Osteoblast (primary cell): ENCODE measurements around the gene PIMREG. TPM values are rescaled to one million over a fixed set of nuclear protein-coding genes. Genes with fewer than 3 reads are reported as not detected.

Source experiments
- DNase-seq: peaks from one replicate; pipeline ENCODE4 v3.0.0; 2011; ENCODE audit warnings: low spot score, mixed read lengths; ENCODE audit not compliant: insufficient read length; ENCODE audit errors: missing footprints
- H2AFZ ChIP-seq: 2 replicates; pipeline ENCODE4 v1.6.0; 2011; ENCODE audit warnings: mild to moderate bottlenecking, low read length
- H3K27ac ChIP-seq: 2 replicates; pipeline ENCODE4 v1.5.1; 2011; ENCODE audit warnings: mild to moderate bottlenecking, low read depth, low read length, moderate library complexity
- H3K27me3 ChIP-seq: 2 replicates; pipeline ENCODE4 v1.6.0; 2012; ENCODE audit warnings: mild to moderate bottlenecking, control low read depth, inconsistent platforms, low read length, moderate library complexity; ENCODE audit not compliant: insufficient read depth
- H3K36me3 ChIP-seq: 2 replicates; pipeline ENCODE4 v1.5.1; 2011; ENCODE audit warnings: mild to moderate bottlenecking, low read length, control low read depth, moderate library complexity; ENCODE audit not compliant: insufficient read depth
- H3K4me1 ChIP-seq: 2 replicates; pipeline ENCODE4 v1.5.1; 2011; ENCODE audit warnings: mild to moderate bottlenecking, low read length, control low read depth, moderate library complexity; ENCODE audit not compliant: insufficient read depth
- H3K4me2 ChIP-seq: 2 replicates; pipeline ENCODE4 v1.6.0; 2011; ENCODE audit warnings: mild to moderate bottlenecking, low read length; ENCODE audit not compliant: insufficient read depth
- H3K4me3 ChIP-seq: fragments of 200-600 bp; sonication (generic); 3 replicates; pipeline ENCODE4 v1.5.1; 2012; ENCODE audit warnings: mild to moderate bottlenecking, low read length, inconsistent platforms; ENCODE audit not compliant: insufficient read depth
- H3K79me2 ChIP-seq: 2 replicates; pipeline ENCODE4 v1.6.0; 2012; ENCODE audit warnings: mild to moderate bottlenecking, low read length, control low read depth, inconsistent platforms; ENCODE audit not compliant: insufficient read depth
- H3K9me3 ChIP-seq: 2 replicates; pipeline ENCODE4 v1.5.1; 2011; ENCODE audit warnings: low read depth, low read length, control low read depth
- H4K20me1 ChIP-seq: 2 replicates; pipeline ENCODE4 v1.6.0; 2012; ENCODE audit warnings: mild to moderate bottlenecking, low read length, control low read depth; ENCODE audit not compliant: insufficient read depth
- CTCF ChIP-seq: IDR thresholded peaks from 2 replicates; pipeline ENCODE4 v1.5.1; 2011; ENCODE audit warnings: mild to moderate bottlenecking, low read depth, low read length, moderate library complexity; ENCODE audit errors: extremely low read depth
- total RNA-seq: library from RNA; depleted of rRNA; stranded (reverse); fragments of >200 nt; gene quantifications from 2 replicates; pipeline ENCODE4 v1.2.3, GENCODE V29; 2012

The PIMREG gene
- total RNA-seq, 1 donor, result 5.1 TPM

- Histone ChIP-seq H3K4me3 (no peak overlapping the region), H3K4me1 (no peaks in the 10 kb centered on the region), H3K27me3 (no peaks in the 10 kb centered on the region), H3K9me3 (no peaks in the 10 kb centered on the region), H3K36me3 (no peaks in the 10 kb centered on the region), H2AFZ (no peak overlapping the region), H3K4me2 (no peak overlapping the region), H3K27ac (no peak overlapping the region), H4K20me1 (no peaks in the 10 kb centered on the region), H3K79me2 (no peaks in the 10 kb centered on the region)
- peak; percentile 19 for DNase-seq
- no peak for TF ChIP-seq CTCF
These were observed 21.1 kb downstream of the PIMREG start for GRCh38 chr17:6465206-6466003.

GRCh38 chr17:6467567-6467966, 23.3 kb downstream of the PIMREG start:
- DNase-seq, result peak; percentile 21
- Histone ChIP-seq H3K27ac (no peak overlapping the region), H3K9me3 (no peaks in the 10 kb centered on the region), H3K27me3 (no peaks in the 10 kb centered on the region), H3K4me2 (no peak overlapping the region), H2AFZ (no peak overlapping the region), H3K79me2 (no peaks in the 10 kb centered on the region), H4K20me1 (no peaks in the 10 kb centered on the region), H3K4me1 (peaks cover 11% of the 10 kb centered on the region), H3K4me3 (no peak overlapping the region), H3K36me3 (no peaks in the 10 kb centered on the region)
- no peak for TF ChIP-seq CTCF

GRCh38 chr17:6468051-6468790, 24.0 kb downstream of the PIMREG start:
- Histone ChIP-seq H3K79me2 (no peaks in the 10 kb centered on the region), H3K27me3 (no peaks in the 10 kb centered on the region), H2AFZ (no peak overlapping the region), H3K4me3 (no peak overlapping the region), H3K36me3 (no peaks in the 10 kb centered on the region), H3K27ac (no peak overlapping the region), H3K4me1 (peaks cover 11% of the 10 kb centered on the region), H4K20me1 (no peaks in the 10 kb centered on the region), H3K4me2 (no peak overlapping the region), H3K9me3 (no peaks in the 10 kb centered on the region)
- TF ChIP-seq CTCF, result no peak
- DNase-seq, result peak; percentile 44

- no peaks in the 10 kb centered on the region for H3K36me3 ChIP-seq
- peaks cover 11% of the 10 kb centered on the region for H3K4me1 ChIP-seq
- H3K4me2 ChIP-seq, result no peak overlapping the region
- H3K27ac ChIP-seq, result no peak overlapping the region
- DNase-seq, result peak; percentile 29
- H3K9me3 ChIP-seq, result no peaks in the 10 kb centered on the region
- no peak for TF ChIP-seq CTCF
- H4K20me1 ChIP-seq, result no peaks in the 10 kb centered on the region
- H2AFZ ChIP-seq, result no peak overlapping the region
- no peak overlapping the region for H3K4me3 ChIP-seq
- H3K27me3 ChIP-seq, result no peaks in the 10 kb centered on the region
- H3K79me2 ChIP-seq, result no peaks in the 10 kb centered on the region
These were observed 26.0 kb downstream of the PIMREG start for GRCh38 chr17:6470146-6470718.
